Chondrocyte (in vitro differentiated cells): Measurements from ENCODE around the gene ZNF764. TPM values are rescaled to one million over a fixed set of nuclear protein-coding genes. Genes with fewer than 3 reads are reported as not detected.

Source experiments
- DNase-seq: peaks from one replicate; pipeline ENCODE4 v3.0.0; 2021; ENCODE audit warnings: mixed read lengths, low spot score
- H3K27ac Mint-ChIP-seq: one replicate; pipeline ENCODE4 v1.8.0; 2021; ENCODE audit warnings: mild to moderate bottlenecking, moderate library complexity, mixed read lengths; ENCODE audit not compliant: unreplicated experiment
- H3K27me3 Mint-ChIP-seq: 2 replicates; pipeline ENCODE4 v1.8.0; 2021; ENCODE audit warnings: low read depth, mixed read lengths
- H3K36me3 Mint-ChIP-seq: 2 replicates; pipeline ENCODE4 v1.8.0; 2021; ENCODE audit warnings: low read depth, mixed read lengths
- H3K4me1 Mint-ChIP-seq: 2 replicates; pipeline ENCODE4 v1.8.0; 2021; ENCODE audit warnings: low read depth, mild to moderate bottlenecking, mixed read lengths
- H3K4me3 Mint-ChIP-seq: one replicate; pipeline ENCODE4 v1.8.0; 2021; ENCODE audit warnings: mild to moderate bottlenecking, moderate library complexity, mixed read lengths; ENCODE audit not compliant: unreplicated experiment
- H3K9me3 Mint-ChIP-seq: 2 replicates; pipeline ENCODE4 v1.8.0; 2021; ENCODE audit warnings: low read depth, mixed read lengths
- total RNA-seq: library from RNA; stranded (reverse); gene quantifications from 3 replicates; pipeline ENCODE4 v1.2.1, GENCODE V29; 2021
- TF ChIP-seq, protein P1 (sequence below): fragments of 200-600 bp; sonication (generic); IDR thresholded peaks from 2 replicates; pipeline ENCODE4 v1.5.0; 2021; ENCODE audit warnings: antibody characterized with exemption, mild to moderate bottlenecking, moderate library complexity

The ZNF764 gene
- total RNA-seq, 1 donor from 2014 or later = 8.3 TPM

GRCh38 chr16:30569281-30569680 lies 11.1 kb upstream of the ZNF764 start:
- no peak overlapping the region for H3K27ac Mint-ChIP-seq
- TF ChIP-seq, protein P1, sequence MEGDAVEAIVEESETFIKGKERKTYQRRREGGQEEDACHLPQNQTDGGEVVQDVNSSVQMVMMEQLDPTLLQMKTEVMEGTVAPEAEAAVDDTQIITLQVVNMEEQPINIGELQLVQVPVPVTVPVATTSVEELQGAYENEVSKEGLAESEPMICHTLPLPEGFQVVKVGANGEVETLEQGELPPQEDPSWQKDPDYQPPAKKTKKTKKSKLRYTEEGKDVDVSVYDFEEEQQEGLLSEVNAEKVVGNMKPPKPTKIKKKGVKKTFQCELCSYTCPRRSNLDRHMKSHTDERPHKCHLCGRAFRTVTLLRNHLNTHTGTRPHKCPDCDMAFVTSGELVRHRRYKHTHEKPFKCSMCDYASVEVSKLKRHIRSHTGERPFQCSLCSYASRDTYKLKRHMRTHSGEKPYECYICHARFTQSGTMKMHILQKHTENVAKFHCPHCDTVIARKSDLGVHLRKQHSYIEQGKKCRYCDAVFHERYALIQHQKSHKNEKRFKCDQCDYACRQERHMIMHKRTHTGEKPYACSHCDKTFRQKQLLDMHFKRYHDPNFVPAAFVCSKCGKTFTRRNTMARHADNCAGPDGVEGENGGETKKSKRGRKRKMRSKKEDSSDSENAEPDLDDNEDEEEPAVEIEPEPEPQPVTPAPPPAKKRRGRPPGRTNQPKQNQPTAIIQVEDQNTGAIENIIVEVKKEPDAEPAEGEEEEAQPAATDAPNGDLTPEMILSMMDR = no peak
- no peak for DNase-seq
- H3K36me3 Mint-ChIP-seq = no peaks in the 10 kb centered on the region
- H3K4me1 Mint-ChIP-seq = peaks cover 18% of the 10 kb centered on the region
- H3K27me3 Mint-ChIP-seq = no peaks in the 10 kb centered on the region
- H3K4me3 Mint-ChIP-seq = no peak overlapping the region
- H3K9me3 Mint-ChIP-seq = no peaks in the 10 kb centered on the region

DNA sequence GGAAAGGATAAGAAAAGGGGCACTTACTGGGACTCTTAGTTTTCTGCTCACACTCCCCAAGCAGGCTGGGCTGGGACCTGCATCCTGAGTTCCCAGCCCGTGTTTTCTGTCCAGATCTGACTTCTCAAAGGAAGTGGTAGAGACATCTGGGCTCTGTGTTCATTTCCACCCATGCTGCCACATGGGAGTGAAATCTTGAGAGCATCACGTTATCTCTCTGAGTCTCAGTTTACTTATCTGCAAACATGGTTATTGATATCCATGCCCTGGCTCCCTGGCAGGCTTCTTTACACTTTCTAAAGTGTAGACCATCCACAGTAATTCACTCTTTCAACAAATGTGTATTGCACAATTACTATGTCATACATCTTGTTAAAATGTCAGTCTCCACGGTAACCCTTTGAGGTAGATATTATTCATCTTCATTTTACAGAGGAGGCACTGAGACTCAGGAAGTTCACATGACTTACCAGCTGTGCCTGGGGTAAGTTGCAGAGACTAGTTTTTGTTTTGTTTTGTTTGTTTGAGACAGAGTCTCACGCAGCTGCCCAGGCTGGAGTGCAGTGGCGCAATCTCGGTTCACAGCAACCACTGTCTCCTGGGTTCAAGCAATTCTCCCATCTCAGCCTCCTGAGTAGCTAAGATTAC lies 9.9 kb upstream of the ZNF764 start:
- TF ChIP-seq, protein P1 = no peak
- H3K4me1 Mint-ChIP-seq = peaks cover 16% of the 10 kb centered on the region
- peak overlapping the region; percentile 32 for H3K27ac Mint-ChIP-seq
- no peaks in the 10 kb centered on the region for H3K27me3 Mint-ChIP-seq
- no peak overlapping the region for H3K4me3 Mint-ChIP-seq
- no peaks in the 10 kb centered on the region for H3K36me3 Mint-ChIP-seq
- no peak for DNase-seq
- no peaks in the 10 kb centered on the region for H3K9me3 Mint-ChIP-seq

- no peak for DNase-seq
These were observed 9.2 kb upstream of the ZNF764 start for GRCh38 chr16:30567160-30567990.

GRCh38 chr16:30566531-30566930 lies 8.4 kb upstream of the ZNF764 start:
- TF ChIP-seq, protein P1 = no peak
- H3K4me3 Mint-ChIP-seq = no peak overlapping the region
- no peaks in the 10 kb centered on the region for H3K36me3 Mint-ChIP-seq
- H3K9me3 Mint-ChIP-seq = no peaks in the 10 kb centered on the region
- DNase-seq = no peak
- no peaks in the 10 kb centered on the region for H3K27me3 Mint-ChIP-seq
- peaks cover 9% of the 10 kb centered on the region for H3K4me1 Mint-ChIP-seq
- H3K27ac Mint-ChIP-seq = no peak overlapping the region

More at GRCh38 chr16:30567160-30567990, 9.2 kb upstream of the ZNF764 start:
- H3K4me1 Mint-ChIP-seq = peaks cover 13% of the 10 kb centered on the region
- no peak overlapping the region for H3K27ac Mint-ChIP-seq
- H3K27me3 Mint-ChIP-seq = no peaks in the 10 kb centered on the region
- TF ChIP-seq, protein P1 = no peak
- no peak overlapping the region for H3K4me3 Mint-ChIP-seq
- no peaks in the 10 kb centered on the region for H3K36me3 Mint-ChIP-seq
- H3K9me3 Mint-ChIP-seq = no peaks in the 10 kb centered on the region

GRCh38 chr16:30565984-30566383 lies 7.8 kb upstream of the ZNF764 start:
- Mint-ChIP-seq H3K36me3 (no peaks in the 10 kb centered on the region), H3K4me1 (peaks cover 6% of the 10 kb centered on the region), H3K9me3 (no peaks in the 10 kb centered on the region), H3K27ac (no peak overlapping the region), H3K27me3 (no peaks in the 10 kb centered on the region), H3K4me3 (no peak overlapping the region)
- TF ChIP-seq, protein P1 = no peak
- DNase-seq = no peak
